ENCODE measurements around the gene ENTREP3.
A peak's percentile ranks its signal among the peaks of the same experiment; 100 is the strongest.
"Not testable (repeated sequence)": the region's sequence is repeated elsewhere in the genome, so short reads cannot be mapped to it uniquely, and the experiment has no call there.

The ENTREP3 gene

DNA sequence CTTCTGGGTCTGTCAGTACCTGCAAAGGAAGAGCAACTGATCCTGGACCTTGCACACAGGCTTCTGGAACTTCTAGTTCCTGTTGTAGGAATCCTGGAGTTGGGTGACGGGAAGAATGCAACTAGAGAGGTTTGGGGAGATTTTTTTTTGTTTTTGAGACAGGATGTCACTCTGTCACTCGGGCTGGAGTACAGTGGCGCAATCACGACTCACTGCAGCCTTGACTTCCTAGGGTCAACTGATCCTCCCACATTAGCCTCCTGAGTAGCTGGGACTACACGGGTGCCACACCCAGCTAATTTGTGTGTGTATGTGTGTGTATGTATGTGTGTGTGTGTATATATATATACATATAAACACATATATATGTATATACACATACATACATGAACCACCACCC, 18.8 kb downstream of the ENTREP3 start:
- H3K27ac ChIP-seq (replicated peaks): no peak overlapping the region
- no peak for TF ChIP-seq REST (IDR thresholded peaks at IDR 0.05; ENCODE audit: insufficient replicate concordance, low read depth)
- no peak for TF ChIP-seq SPI1 (IDR thresholded peaks at IDR 0.05; ENCODE audit: borderline replicate concordance, low read depth)
- TF ChIP-seq, protein P1, sequence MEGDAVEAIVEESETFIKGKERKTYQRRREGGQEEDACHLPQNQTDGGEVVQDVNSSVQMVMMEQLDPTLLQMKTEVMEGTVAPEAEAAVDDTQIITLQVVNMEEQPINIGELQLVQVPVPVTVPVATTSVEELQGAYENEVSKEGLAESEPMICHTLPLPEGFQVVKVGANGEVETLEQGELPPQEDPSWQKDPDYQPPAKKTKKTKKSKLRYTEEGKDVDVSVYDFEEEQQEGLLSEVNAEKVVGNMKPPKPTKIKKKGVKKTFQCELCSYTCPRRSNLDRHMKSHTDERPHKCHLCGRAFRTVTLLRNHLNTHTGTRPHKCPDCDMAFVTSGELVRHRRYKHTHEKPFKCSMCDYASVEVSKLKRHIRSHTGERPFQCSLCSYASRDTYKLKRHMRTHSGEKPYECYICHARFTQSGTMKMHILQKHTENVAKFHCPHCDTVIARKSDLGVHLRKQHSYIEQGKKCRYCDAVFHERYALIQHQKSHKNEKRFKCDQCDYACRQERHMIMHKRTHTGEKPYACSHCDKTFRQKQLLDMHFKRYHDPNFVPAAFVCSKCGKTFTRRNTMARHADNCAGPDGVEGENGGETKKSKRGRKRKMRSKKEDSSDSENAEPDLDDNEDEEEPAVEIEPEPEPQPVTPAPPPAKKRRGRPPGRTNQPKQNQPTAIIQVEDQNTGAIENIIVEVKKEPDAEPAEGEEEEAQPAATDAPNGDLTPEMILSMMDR (IDR thresholded peaks at IDR 0.05; ENCODE audit: insufficient read depth, low read length): no peak
- no peak for TF ChIP-seq GABPA (IDR thresholded peaks at IDR 0.05; ENCODE audit: low read depth)
- TF ChIP-seq POLR2AphosphoS5 (IDR thresholded peaks at IDR 0.05; ENCODE audit: low read depth): no peak

DNA sequence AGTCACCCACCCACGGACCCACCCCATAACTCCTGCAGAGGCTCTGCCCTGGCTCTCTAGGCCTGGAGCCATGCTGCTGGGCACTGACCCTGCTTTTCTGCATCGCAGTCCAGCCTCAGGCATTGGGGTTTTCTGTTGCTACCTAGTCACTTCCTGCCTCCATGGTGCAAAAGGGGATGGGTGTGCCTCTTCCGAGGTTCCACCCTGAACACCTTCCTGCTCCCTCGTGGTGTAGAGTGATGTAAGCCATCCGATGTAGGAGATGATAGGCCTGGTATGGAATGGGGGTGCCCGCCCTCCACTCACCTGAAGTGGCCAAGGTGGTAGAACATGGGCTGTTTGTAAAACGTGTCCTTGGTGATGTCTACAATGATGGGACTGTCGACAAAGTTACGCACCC, 19.9 kb downstream of the ENTREP3 start:
- not testable (repeated sequence) for DNase-seq (ENCODE audit: low read depth in 1 of 2, low spot score in 1 of 2); H3K27me3 ChIP-seq (ENCODE audit: insufficient read depth, poor library complexity, severe bottlenecking); H3K4me3 ChIP-seq (replicated peaks; ENCODE audit: insufficient read depth, low read length); H3K27ac ChIP-seq (replicated peaks)

More for the DNA sequence above, 18.8 kb downstream of the ENTREP3 start:
- Histone ChIP-seq H3K27me3 (ENCODE audit: insufficient read depth, poor library complexity, severe bottlenecking) (no peaks in the 10 kb centered on the region), H3K4me3 (replicated peaks; ENCODE audit: insufficient read depth, low read length) (no peak overlapping the region)
- peak in 1 of 2 experiments; percentile 30 for DNase-seq (ENCODE audit: low read depth in 1 of 2, low spot score in 1 of 2)

DNA sequence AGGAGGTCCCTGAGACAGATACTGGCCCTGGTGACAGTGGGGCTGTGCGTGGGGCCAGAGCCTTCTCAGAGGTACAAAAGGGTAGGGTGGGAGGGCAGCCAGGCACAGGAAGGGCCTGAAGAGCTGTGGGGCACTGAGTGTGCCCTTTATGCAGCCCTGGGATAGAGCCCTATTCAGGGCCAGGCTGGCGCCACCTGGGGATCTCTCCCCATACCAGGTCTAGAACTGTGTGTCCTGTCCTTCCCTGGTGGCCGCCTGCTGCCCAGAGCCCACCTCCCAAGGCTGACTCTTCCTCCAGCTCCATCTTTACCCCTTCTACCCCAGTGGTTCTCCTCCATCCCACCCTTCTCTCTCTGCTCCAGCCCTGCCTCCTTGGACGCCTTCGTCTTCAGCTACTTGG, 21.8 kb downstream of the ENTREP3 start:
- H3K4me3 ChIP-seq (replicated peaks; ENCODE audit: insufficient read depth, low read length); DNase-seq (ENCODE audit: low read depth in 1 of 2, low spot score in 1 of 2); H3K27me3 ChIP-seq (ENCODE audit: insufficient read depth, poor library complexity, severe bottlenecking); H3K27ac ChIP-seq (replicated peaks): not testable (repeated sequence)

DNA sequence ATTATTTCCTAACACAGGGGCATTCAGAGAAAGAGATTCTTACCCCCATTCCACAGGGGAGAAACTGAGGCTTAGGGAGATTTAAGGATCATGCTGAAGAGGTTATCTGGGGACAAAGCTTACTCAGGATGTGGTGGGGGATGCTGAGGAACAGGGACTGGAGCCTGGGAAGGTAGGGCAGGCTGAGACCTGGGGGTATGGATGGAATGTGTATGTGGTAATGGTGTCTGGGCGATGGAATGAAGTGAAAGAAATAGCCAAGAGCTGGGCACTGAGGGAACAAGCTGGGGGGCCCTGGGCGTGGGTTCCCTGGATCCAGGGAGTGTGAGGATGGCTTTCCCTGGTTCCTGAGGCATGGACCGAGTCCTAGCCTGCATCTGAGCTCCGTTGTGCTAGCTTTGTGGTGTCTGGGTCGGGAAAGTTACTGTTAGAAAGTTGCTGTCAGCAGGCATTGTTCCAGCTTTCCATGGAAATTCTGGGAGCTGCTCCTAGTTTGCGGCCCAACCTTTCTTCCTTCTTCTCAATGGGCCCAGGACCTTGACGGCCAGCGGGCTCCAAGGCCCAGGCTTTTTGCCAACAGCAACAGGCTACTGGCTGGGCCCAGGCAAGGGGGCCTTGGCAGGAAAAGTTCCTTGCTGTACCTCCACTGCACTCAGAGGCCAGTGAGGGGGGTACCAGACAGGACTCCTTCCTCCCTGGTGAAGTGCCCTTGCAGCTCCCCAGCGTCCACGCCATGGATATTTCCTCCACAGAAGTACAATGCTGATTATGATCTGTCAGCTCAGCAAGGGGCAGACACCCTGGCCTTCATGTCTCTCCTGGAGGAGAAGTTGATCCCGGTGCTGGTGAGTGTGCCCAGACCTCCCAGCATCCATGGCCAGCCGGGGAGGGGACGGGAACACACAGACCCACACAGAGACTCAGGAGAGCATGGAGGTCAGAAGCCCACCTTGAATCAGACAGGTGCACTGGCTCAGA, 23.0 kb downstream of the ENTREP3 start:
- not testable (repeated sequence) for H3K4me3 ChIP-seq (replicated peaks; ENCODE audit: insufficient read depth, low read length); H3K27me3 ChIP-seq (ENCODE audit: insufficient read depth, poor library complexity, severe bottlenecking); H3K27ac ChIP-seq (replicated peaks); DNase-seq (ENCODE audit: low read depth in 1 of 2, low spot score in 1 of 2)

- not testable (repeated sequence) for DNase-seq (ENCODE audit: low read depth in 1 of 2, low spot score in 1 of 2); H3K27me3 ChIP-seq (ENCODE audit: insufficient read depth, poor library complexity, severe bottlenecking); H3K4me3 ChIP-seq (replicated peaks; ENCODE audit: insufficient read depth, low read length); H3K27ac ChIP-seq (replicated peaks)
These were observed 24.0 kb downstream of the ENTREP3 start for GRCh38 chr1:155231302-155231701.

- no peak overlapping the region; the same call in 1 of the 2 replicates for H3K4me3 ChIP-seq (replicated peaks; ENCODE audit: insufficient read depth, low read length)
- no peaks in the 10 kb centered on the region for H3K27me3 ChIP-seq (ENCODE audit: insufficient read depth, poor library complexity, severe bottlenecking)
- H3K27ac ChIP-seq (replicated peaks): peak overlapping the region; percentile 93
- TF ChIP-seq REST (IDR thresholded peaks at IDR 0.05; ENCODE audit: insufficient replicate concordance, low read depth) (no peak), SPI1 (IDR thresholded peaks at IDR 0.05; ENCODE audit: borderline replicate concordance, low read depth) (no peak), POLR2AphosphoS5 (IDR thresholded peaks at IDR 0.05; ENCODE audit: low read depth) (no peak), GABPA (IDR thresholded peaks at IDR 0.05; ENCODE audit: low read depth) (no peak)
- TF ChIP-seq, protein P1 (IDR thresholded peaks at IDR 0.05; ENCODE audit: insufficient read depth, low read length): no peak
- DNase-seq (ENCODE audit: low read depth in 1 of 2, low spot score in 1 of 2): no peak
These were observed 27.2 kb downstream of the ENTREP3 start for GRCh38 chr1:155228096-155228427.
